WTC11 (cell line): ENCODE data around the gene HMCES. TPM values are rescaled to one million over a fixed set of nuclear protein-coding genes. Genes with fewer than 3 reads are reported as not detected.

ENCODE experiments used
- ATAC-seq: fragments of 200-7000 bp; cut with Tn5 transposase; 2 replicates; pipeline ENCODE4 v1.10.0; 2021; ENCODE audit warnings: mild to moderate bottlenecking, moderate library complexity
- CTCF ChIA-PET: fragments of 300-600 bp; sonication (Branson Sonifier 250); formaldehyde crosslinking; loops from one replicate; lab custom pipeline; 2021; ENCODE audit warnings: antibody characterized with exemption; lab: Charles Lee
- POLR2A ChIA-PET: fragments of 350-600 bp; sonication (Branson Sonifier 250); formaldehyde crosslinking; loops from one replicate; lab custom pipeline; 2021; ENCODE audit warnings: antibody characterized with exemption; lab: Charles Lee
- DNase-seq: peaks from one replicate; pipeline ENCODE4 v3.0.0; 2021; ENCODE audit warnings: low spot score
- H3K27ac Mint-ChIP-seq: 2 replicates; pipeline ENCODE4 v1.8.0; 2021; ENCODE audit warnings: mixed read lengths
- H3K27me3 Mint-ChIP-seq: 2 replicates; pipeline ENCODE4 v1.8.0; 2021; ENCODE audit warnings: low read depth, mild to moderate bottlenecking, moderate library complexity, mixed read lengths
- H3K36me3 Mint-ChIP-seq: 2 replicates; pipeline ENCODE4 v1.8.0; 2021; ENCODE audit warnings: mixed read lengths
- H3K4me1 Mint-ChIP-seq: 2 replicates; pipeline ENCODE4 v1.8.0; 2022; ENCODE audit warnings: mixed read lengths
- H3K4me3 Mint-ChIP-seq: 2 replicates; pipeline ENCODE4 v1.8.0; 2021; ENCODE audit warnings: mild to moderate bottlenecking, moderate library complexity, mixed read lengths
- H3K9me3 Mint-ChIP-seq: 2 replicates; pipeline ENCODE4 v1.8.0; 2021; ENCODE audit warnings: mixed read lengths
- CREM ChIP-seq: sonication (generic); formaldehyde crosslinking; IDR thresholded peaks from 2 replicates; pipeline ENCODE4 v1.8.1; 2022; ENCODE audit warnings: mild to moderate bottlenecking, missing genetic modification reagents, moderate library complexity
- CTCF ChIP-seq: fragments of 200-600 bp; IDR thresholded peaks from 2 replicates; pipeline ENCODE4 v1.8.0; 2022; ENCODE audit warnings: antibody characterized with exemption
- ELF4 ChIP-seq: sonication (generic); formaldehyde crosslinking; IDR thresholded peaks from 2 replicates; pipeline ENCODE4 v1.8.1; 2022; ENCODE audit warnings: low read depth, mild to moderate bottlenecking, moderate library complexity, missing genetic modification reagents
- FOXP1 ChIP-seq: sonication (generic); formaldehyde crosslinking; IDR thresholded peaks from 2 replicates; pipeline ENCODE4 v1.8.0; 2022; ENCODE audit warnings: missing genetic modification reagents, mild to moderate bottlenecking, moderate library complexity, borderline replicate concordance
- GRHL2 ChIP-seq: fragments of 250-450 bp; sonication (Bioruptor Pico); IDR thresholded peaks from 2 replicates; pipeline ENCODE4 v1.8.0; 2022; ENCODE audit warnings: mild to moderate bottlenecking, moderate library complexity; ENCODE audit not compliant: insufficient replicate concordance, severe bottlenecking
- GTF2I ChIP-seq: fragments of 250-450 bp; sonication (Bioruptor Pico); conservative IDR thresholded peaks from 2 replicates; pipeline ENCODE4 v1.4.0; 2021; ENCODE audit warnings: mild to moderate bottlenecking
- HMGA2 ChIP-seq: fragments of 250-450 bp; sonication (Bioruptor Pico); IDR thresholded peaks from 2 replicates; pipeline ENCODE4 v1.4.0; 2021; ENCODE audit warnings: mild to moderate bottlenecking, moderate library complexity
- NFE2L1 ChIP-seq: sonication (generic); formaldehyde crosslinking; IDR thresholded peaks from 2 replicates; pipeline ENCODE4 v1.8.1; 2023; ENCODE audit warnings: missing genetic modification reagents
- PREB ChIP-seq: sonication (generic); formaldehyde crosslinking; IDR thresholded peaks from 2 replicates; pipeline ENCODE4 v1.8.1; 2022; ENCODE audit warnings: mild to moderate bottlenecking, missing genetic modification reagents, moderate library complexity, borderline replicate concordance
- SMAD4 ChIP-seq: sonication (generic); formaldehyde crosslinking; IDR thresholded peaks from 2 replicates; pipeline ENCODE4 v1.8.0; 2022; ENCODE audit warnings: mild to moderate bottlenecking, missing genetic modification reagents
- TEAD1 ChIP-seq: sonication (generic); formaldehyde crosslinking; IDR thresholded peaks from 2 replicates; pipeline ENCODE4 v1.8.0; 2022; ENCODE audit warnings: mild to moderate bottlenecking, missing genetic modification reagents
- ZNF512 ChIP-seq: sonication (generic); formaldehyde crosslinking; IDR thresholded peaks from 2 replicates; pipeline ENCODE4 v1.8.1; 2022; ENCODE audit warnings: missing genetic modification reagents, borderline replicate concordance
- ZNF671 ChIP-seq: fragments of 250-450 bp; sonication (Bioruptor Pico); IDR thresholded peaks from 2 replicates; pipeline ENCODE4 v1.8.0; 2021; ENCODE audit warnings: mild to moderate bottlenecking
- microRNA-seq: library from miRNA; unstranded; fragments of <30 nt; microRNA quantifications from one replicate; pipeline ENCODE4 v1.2.0, GENCODE V29; 2022; ENCODE audit warnings: borderline number of aligned reads
- total RNA-seq: library from RNA; stranded (reverse); gene quantifications from 3 replicates; pipeline ENCODE4 v1.2.3, GENCODE V29; 2021

Gene HMCES
- total RNA-seq, 1 experiment from 2014 or later = 47.7 TPM

GRCh38 chr3:129352045-129352444, 73.4 kb downstream of the HMCES start:
- Mint-ChIP-seq H3K4me1 (peaks cover 5% of the 10 kb centered on the region; the same call in 1 of the 2 replicates), H3K36me3 (no peaks in the 10 kb centered on the region), H3K27ac (no peak overlapping the region)
- ATAC-seq = peak; percentile 88
- peak; percentile 47 for DNase-seq
- CTCF ChIA-PET = interaction anchor here (0.6 to 2.5 kb wide), 9 partner anchors 8 to 131 kb away, joined by 3 to 16 read pairs (median 6); no protein-coding TSS in a partner anchor
- TF ChIP-seq GTF2I (CRISPR knock-in tag) (no peak), TEAD1 (CRISPR knock-in tag) (no peak), CTCF (0 out of 2 replicates have a peak, but pooled peaks have one; percentile 27), CREM (no peak), ZNF512 (CRISPR knock-in tag) (no peak), SMAD4 (no peak), GRHL2 (CRISPR knock-in tag) (no peak)
- TF ChIP-seq, all 79 proteins: peak for 1
- peaks cover 3% of the 10 kb centered on the region; the same call in 1 of the 2 replicates for H3K9me3 Mint-ChIP-seq
- POLR2A ChIA-PET = no interaction called here
- no peak overlapping the region for H3K4me3 Mint-ChIP-seq
- H3K27me3 Mint-ChIP-seq = no peaks in the 10 kb centered on the region

GRCh38 chr3:129352650-129353588, 74.2 kb downstream of the HMCES start:
- ATAC-seq (no peak), DNase-seq (no peak)
- POLR2A ChIA-PET = no interaction called here
- Mint-ChIP-seq H3K9me3 (peaks cover 3% of the 10 kb centered on the region; the same call in 1 of the 2 replicates), H3K4me3 (no peak overlapping the region), H3K4me1 (0 out of 2 replicates have a peak, but pooled peaks cover 4% of the 10 kb centered on the region), H3K27me3 (no peaks in the 10 kb centered on the region), H3K36me3 (no peaks in the 10 kb centered on the region)
- CTCF ChIA-PET = interaction anchor here (0.8 to 2.5 kb wide), 10 partner anchors 9 to 97 kb away, joined by 3 to 16 read pairs (median 5); partner anchors contain the start of gene EFCAB12
- TF ChIP-seq ZNF512 (CRISPR knock-in tag) = no peak
- no peak for TF ChIP-seq ELF4 (CRISPR knock-in tag)
- no peak for TF ChIP-seq GTF2I (CRISPR knock-in tag)
- no peak for TF ChIP-seq ZNF671 (CRISPR knock-in tag)
- TF ChIP-seq PREB = no peak
- TF ChIP-seq, all 79 proteins: peak for 0
- H3K27ac Mint-ChIP-seq = no peak overlapping the region

- H3K4me1 Mint-ChIP-seq = 0 out of 2 replicates have a peak, but pooled peaks cover 4% of the 10 kb centered on the region
- no peaks in the 10 kb centered on the region for H3K36me3 Mint-ChIP-seq
- no peak overlapping the region for H3K27ac Mint-ChIP-seq
- ChIA-PET CTCF (interaction anchor here (0.8 to 2.5 kb wide), 7 partner anchors 12 to 74 kb away, joined by 3 to 16 read pairs (median 6); partner anchors contain the start of gene EFCAB12), POLR2A (no interaction called here)
- TF ChIP-seq GTF2I (CRISPR knock-in tag) = no peak
- TF ChIP-seq FOXP1 (CRISPR knock-in tag) = no peak
- no peak for TF ChIP-seq HMGA2 (CRISPR knock-in tag)
- no peak for TF ChIP-seq NFE2L1 (CRISPR knock-in tag)
- H3K27me3 Mint-ChIP-seq = no peaks in the 10 kb centered on the region
- DNase-seq (no peak), ATAC-seq (no peak)
- H3K9me3 Mint-ChIP-seq = peaks cover 3% of the 10 kb centered on the region; the same call in 1 of the 2 replicates
- no peak overlapping the region for H3K4me3 Mint-ChIP-seq
These were observed 74.9 kb downstream of the HMCES start for GRCh38 chr3:129353589-129353941.

Small RNA genes within 50 kb of the gene (microRNA-seq; reads per million reads assigned to microRNA genes)
- gene MIR6826 = not detected

Other genes with a start within 250 kb of the HMCES start
- not detected in 3 replicates for gene GP9, start 218.1 kb upstream of the HMCES start, total RNA-seq
- 20.2 to 34.5 TPM (median 21.0 TPM) in 3 replicates for gene RAB43, start 157.1 kb upstream of the HMCES start, total RNA-seq
- gene ISY1, start 117.8 kb upstream of the HMCES start, total RNA-seq = 21.4 to 25.0 TPM (median 21.5 TPM) in 3 replicates
- gene CNBP, start 95.0 kb upstream of the HMCES start, total RNA-seq = 329 to 390 TPM (median 380 TPM) in 3 replicates
- 121 to 132 TPM (median 129 TPM) in 3 replicates for gene COPG1, start 29.3 kb upstream of the HMCES start, total RNA-seq
- gene EFCAB12, start 149.8 kb downstream of the HMCES start, total RNA-seq = 0.16 to 0.34 TPM (median 0.20 TPM) in 3 replicates
- gene MBD4, start 161.1 kb downstream of the HMCES start, total RNA-seq = 31.4 to 36.9 TPM (median 33.0 TPM) in 3 replicates
- gene IFT122, start 161.4 kb downstream of the HMCES start, total RNA-seq = 21.6 to 24.2 TPM (median 22.8 TPM) in 3 replicates
- gene RHO, start 249.8 kb downstream of the HMCES start, total RNA-seq = not detected in 3 replicates